Kidney (tissue), 14 donors: ENCODE measurements around the gene ZNF367. TPM values are rescaled to one million over a fixed set of nuclear protein-coding genes. Genes with fewer than 3 reads are reported as not detected.
A peak's percentile ranks its signal among the peaks of the same experiment; 100 is the strongest.

ENCODE experiments used
- DNase-seq, 5 donors: peaks; one replicate each; pipeline ENCODE4 v3.0.0-alpha.2; 2013 to 2020
- FAIRE-seq: peaks from 2 replicates; lab custom pipeline; 2012; peaks lifted over from hg19 to GRCh38; lab: Jason Lieb, UNC
- H3K27ac ChIP-seq, 2 donors: one replicate each; pipeline ENCODE4 v1.7.0; 2013; ENCODE audit warnings: low read depth in 2 of 2, low read length in 2 of 2, inconsistent platforms in 1 of 2
- H3K27me3 ChIP-seq: one replicate; pipeline ENCODE4 v1.7.1; 2013; ENCODE audit warnings: low read length, inconsistent platforms; ENCODE audit not compliant: control insufficient read depth, insufficient read depth
- H3K36me3 ChIP-seq, 3 donors: one replicate each; pipeline versions ENCODE4 v1.7.0 to v1.7.1; 2013; ENCODE audit warnings: low read length in 3 of 3, control low read depth in 1 of 3, inconsistent platforms in 1 of 3; ENCODE audit not compliant: insufficient read depth in 3 of 3, control insufficient read depth in 2 of 3
- H3K4me1 ChIP-seq, 3 donors: one replicate each; pipeline versions ENCODE4 v1.7.0 to v1.7.1; 2013; ENCODE audit warnings: low read length in 3 of 3, inconsistent platforms in 1 of 3, low read depth in 1 of 3; ENCODE audit not compliant: control insufficient read depth in 2 of 3, insufficient read depth in 2 of 3
- H3K4me3 ChIP-seq, 3 donors: one replicate each; pipeline versions ENCODE4 v1.7.0 to v1.8.1; 2013; ENCODE audit warnings: low read length in 3 of 3, control low read depth in 1 of 3, inconsistent platforms in 1 of 3
- H3K9ac ChIP-seq, 3 donors: one replicate each; pipeline versions ENCODE4 v1.7.0 to v1.7.1; 2013; ENCODE audit warnings: low read length in 3 of 3, control low read depth in 1 of 3, inconsistent platforms in 1 of 3
- H3K9me3 ChIP-seq, 3 donors: one replicate each; pipeline versions ENCODE4 v1.7.0 to v1.7.1; 2013; ENCODE audit warnings: low read length in 3 of 3, control low read depth in 1 of 3, inconsistent platforms in 1 of 3; ENCODE audit not compliant: control insufficient read depth in 2 of 3, insufficient read depth in 1 of 3
- CTCF ChIP-seq: IDR thresholded peaks from 3 replicates; pipeline ENCODE4 v1.5.1; 2012; ENCODE audit warnings: mild to moderate bottlenecking, moderate library complexity, borderline replicate concordance; ENCODE audit not compliant: insufficient read depth; ENCODE audit errors: extremely low read depth
- intact Hi-C: fragments of 100-400 bp; cut with DNase I; formaldehyde crosslinking; loops from one replicate; pipeline ENCODE4 v1.11.1; 2022
- polyA plus RNA-seq: library from polyadenylated mRNA; stranded (reverse); fragments of 350-450 nt; fragmentation: Illumina TruSeq; extraction: RNeasy Lipid Tissue Mini Kit (QIAGEN cat#74804); gene quantifications from one replicate; pipeline ENCODE4 v1.2.3, GENCODE V29; 2014; ENCODE audit warnings: low read depth, low replicate concordance; ENCODE audit not compliant: insufficient read depth
- total RNA-seq: library from RNA; stranded (reverse); fragmentation: NEBNext Ultra II Directional; extraction: Animal tissue kit (Norgen Biotek cat#: 25700); gene quantifications from one replicate; pipeline ENCODE4 v1.2.1, GENCODE V29; 2021
- donor health status: control.
- donor health status: control.
- donor health status: control.
- donor health status: control.
- donor health status: control.
- donor health status: DM: yes; HTN: yes; CAD: no.
- donor health status: Normal renal cell carcinoma (clear cell type).

ZNF367 gene
- total and polyA plus RNA-seq, 2 donors from 2014 or later = 1.5 to 1.9 TPM

DNA sequence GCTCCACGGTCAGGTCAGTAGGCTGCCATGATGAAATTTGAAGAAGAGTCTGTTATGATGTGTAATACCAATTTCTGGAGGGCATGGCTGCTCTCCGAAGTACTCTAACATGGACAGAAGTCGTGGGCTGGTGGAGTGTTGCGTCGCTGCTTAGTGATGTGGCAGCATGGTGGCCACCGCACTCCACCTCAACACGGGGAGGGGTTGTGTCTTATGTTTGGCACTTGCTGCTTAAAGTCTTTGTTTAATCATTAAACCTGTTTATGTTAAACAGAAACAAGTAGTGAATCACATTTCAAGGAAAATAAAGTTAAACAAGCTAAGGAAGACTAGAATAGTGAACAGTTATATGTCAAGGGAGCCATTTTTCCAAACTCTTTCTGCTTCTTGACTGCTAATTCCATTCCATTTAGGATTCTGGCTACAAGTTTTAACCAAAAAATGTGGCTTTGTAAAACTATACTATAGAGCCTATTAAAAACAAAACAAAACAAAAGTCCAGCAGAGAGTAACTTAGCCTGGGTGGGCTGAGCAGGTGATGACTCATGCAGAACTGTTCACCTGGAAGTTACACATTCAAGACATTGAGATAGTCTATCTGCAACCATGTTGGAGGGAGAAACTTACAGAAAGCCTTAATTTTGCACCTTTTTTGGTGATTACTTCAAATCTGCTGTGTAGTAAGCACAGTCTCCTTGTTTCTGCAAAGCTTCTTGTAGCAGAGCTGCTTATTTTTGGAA, 41.3 kb upstream of the ZNF367 start:
- FAIRE-seq (no peak), DNase-seq (peak in 2 of 5 donors; percentile 35 to 36)
- intact Hi-C loops = no loop called here
- no peak overlapping the region for H3K4me3 ChIP-seq
- TF ChIP-seq CTCF = no peak
- H3K27me3 ChIP-seq = no peaks in the 10 kb centered on the region
- no peak overlapping the region for H3K9ac ChIP-seq
- H3K4me1 ChIP-seq = no peaks in the 10 kb centered on the region
- no peaks in the 10 kb centered on the region for H3K9me3 ChIP-seq
- H3K36me3 ChIP-seq = peaks cover 0 to 7% (median 0%) of the 10 kb centered on the region in 3 donors
- H3K27ac ChIP-seq = no peak overlapping the region

DNA sequence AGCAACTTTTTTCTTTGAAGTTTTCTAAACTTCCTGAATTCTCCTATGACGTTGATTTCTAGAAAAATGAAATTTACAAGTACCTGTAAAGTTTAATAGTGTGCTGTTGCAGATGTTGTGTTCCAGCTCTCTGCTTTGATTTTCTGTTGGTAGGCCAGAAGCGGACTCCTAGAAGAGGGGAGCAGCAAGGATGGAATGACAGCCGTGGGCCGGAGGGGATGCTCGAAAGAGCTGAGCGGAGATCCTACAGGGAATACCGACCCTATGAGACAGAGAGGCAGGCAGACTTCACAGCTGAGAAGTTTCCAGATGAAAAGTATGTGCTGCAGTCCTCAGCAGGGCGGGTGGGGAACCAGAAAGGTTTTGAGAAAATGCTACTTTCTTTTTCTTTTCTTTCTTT, 40.1 kb upstream of the ZNF367 start:
- Histone ChIP-seq H3K27me3 (no peaks in the 10 kb centered on the region), H3K9ac (no peak overlapping the region), H3K36me3 (peaks cover 0 to 7% (median 0%) of the 10 kb centered on the region in 3 donors), H3K27ac (no peak overlapping the region), H3K9me3 (no peaks in the 10 kb centered on the region), H3K4me1 (no peaks in the 10 kb centered on the region), H3K4me3 (no peak overlapping the region)
- no peak for FAIRE-seq
- no peak for TF ChIP-seq CTCF
- intact Hi-C loops = no loop called here
- DNase-seq = no peak

GRCh38 chr9:96457266-96457665, 39.1 kb upstream of the ZNF367 start:
- FAIRE-seq = no peak
- Histone ChIP-seq H3K9me3 (no peaks in the 10 kb centered on the region), H3K4me3 (no peak overlapping the region), H3K9ac (no peak overlapping the region), H3K36me3 (peaks cover 0 to 7% (median 0%) of the 10 kb centered on the region in 3 donors), H3K27me3 (no peaks in the 10 kb centered on the region), H3K4me1 (no peaks in the 10 kb centered on the region), H3K27ac (no peak overlapping the region)
- TF ChIP-seq CTCF = no peak
- intact Hi-C loops = no loop called here
- no peak for DNase-seq
